Rectal smooth muscle tissue (tissue), 1 donor: Measurements from ENCODE around the gene GGN.
"Not testable (repeated sequence)": the region's sequence is repeated elsewhere in the genome, so short reads cannot be mapped to it uniquely, and the experiment has no call there.

Experiments
- H3K27ac ChIP-seq: one replicate; pipeline ENCODE4 v1.7.0; 2013; ENCODE audit warnings: low read depth, low read length, inconsistent platforms
- H3K27me3 ChIP-seq: one replicate; pipeline ENCODE4 v1.7.0; 2013; ENCODE audit warnings: low read length; ENCODE audit not compliant: control insufficient read depth, insufficient read depth
- H3K36me3 ChIP-seq: one replicate; pipeline ENCODE4 v1.7.0; 2013; ENCODE audit warnings: low read length; ENCODE audit not compliant: control insufficient read depth, insufficient read depth
- H3K4me1 ChIP-seq: one replicate; pipeline ENCODE4 v1.7.0; 2013; ENCODE audit warnings: low read length; ENCODE audit not compliant: control insufficient read depth, insufficient read depth
- H3K4me3 ChIP-seq: one replicate; pipeline ENCODE4 v1.7.0; 2013; ENCODE audit warnings: low read length
- H3K9ac ChIP-seq: one replicate; pipeline ENCODE4 v1.7.0; 2013; ENCODE audit warnings: low read length

Gene GGN

GRCh38 chr19:38422438-38422837, 34.6 kb upstream of the GGN start:
- H3K9ac ChIP-seq: no peak overlapping the region
- H3K4me1 ChIP-seq: no peaks in the 10 kb centered on the region
- no peaks in the 10 kb centered on the region for H3K27me3 ChIP-seq
- no peaks in the 10 kb centered on the region for H3K36me3 ChIP-seq
- no peak overlapping the region for H3K27ac ChIP-seq
- H3K4me3 ChIP-seq: no peak overlapping the region

DNA sequence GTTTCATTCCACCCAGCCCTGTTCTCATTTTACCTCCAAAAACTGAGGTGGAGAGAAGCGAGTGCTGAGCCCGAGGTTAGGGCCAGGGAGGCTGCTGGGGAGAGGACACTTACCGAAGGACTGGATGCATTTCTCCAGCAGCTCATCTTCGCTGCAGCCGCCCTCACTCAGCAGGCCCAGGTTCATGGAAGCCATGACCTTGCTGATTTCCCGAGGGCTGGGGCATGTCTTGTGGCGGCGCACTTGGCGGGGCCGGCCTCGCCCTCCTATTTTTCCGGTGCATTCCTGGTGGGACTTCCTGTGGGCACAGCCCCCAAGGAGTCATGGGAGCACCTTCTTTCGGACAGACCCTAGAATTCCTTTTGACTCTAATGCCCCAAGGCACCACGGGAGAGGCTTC, 34.0 kb upstream of the GGN start:
- H3K4me3 ChIP-seq: no peak overlapping the region
- no peaks in the 10 kb centered on the region for H3K36me3 ChIP-seq
- no peak overlapping the region for H3K9ac ChIP-seq
- no peak overlapping the region for H3K27ac ChIP-seq
- no peaks in the 10 kb centered on the region for H3K4me1 ChIP-seq
- H3K27me3 ChIP-seq: no peaks in the 10 kb centered on the region

- no peak overlapping the region for H3K9ac ChIP-seq
Measured at GRCh38 chr19:38420935-38421334, 33.1 kb upstream of the GGN start.

GRCh38 chr19:38417544-38418506, 30.0 kb upstream of the GGN start:
- H3K27me3 ChIP-seq: no peaks in the 10 kb centered on the region
- no peak overlapping the region for H3K9ac ChIP-seq
- H3K27ac ChIP-seq: no peak overlapping the region
- H3K4me1 ChIP-seq: no peaks in the 10 kb centered on the region
- peak overlapping the region; percentile 48 for H3K4me3 ChIP-seq
- H3K36me3 ChIP-seq: no peaks in the 10 kb centered on the region

More at GRCh38 chr19:38420935-38421334, 33.1 kb upstream of the GGN start:
- H3K4me3 ChIP-seq: no peak overlapping the region
- H3K36me3 ChIP-seq: no peaks in the 10 kb centered on the region
- no peaks in the 10 kb centered on the region for H3K4me1 ChIP-seq
- H3K27me3 ChIP-seq: no peaks in the 10 kb centered on the region
- H3K27ac ChIP-seq: no peak overlapping the region

- H3K9ac ChIP-seq: no peak overlapping the region
- no peaks in the 10 kb centered on the region for H3K27me3 ChIP-seq
- no peaks in the 10 kb centered on the region for H3K4me1 ChIP-seq
- H3K27ac ChIP-seq: no peak overlapping the region
- H3K4me3 ChIP-seq: peak overlapping the region; percentile 48
- H3K36me3 ChIP-seq: no peaks in the 10 kb centered on the region
Measured at GRCh38 chr19:38417146-38417543, 29.3 kb upstream of the GGN start.

- H3K4me1 ChIP-seq: no peaks in the 10 kb centered on the region
- no peak overlapping the region for H3K9ac ChIP-seq
- H3K36me3 ChIP-seq: no peaks in the 10 kb centered on the region
- H3K27ac ChIP-seq: no peak overlapping the region
- H3K27me3 ChIP-seq: no peaks in the 10 kb centered on the region
- H3K4me3 ChIP-seq: no peak overlapping the region
Measured at GRCh38 chr19:38413416-38413815, 25.6 kb upstream of the GGN start.

DNA sequence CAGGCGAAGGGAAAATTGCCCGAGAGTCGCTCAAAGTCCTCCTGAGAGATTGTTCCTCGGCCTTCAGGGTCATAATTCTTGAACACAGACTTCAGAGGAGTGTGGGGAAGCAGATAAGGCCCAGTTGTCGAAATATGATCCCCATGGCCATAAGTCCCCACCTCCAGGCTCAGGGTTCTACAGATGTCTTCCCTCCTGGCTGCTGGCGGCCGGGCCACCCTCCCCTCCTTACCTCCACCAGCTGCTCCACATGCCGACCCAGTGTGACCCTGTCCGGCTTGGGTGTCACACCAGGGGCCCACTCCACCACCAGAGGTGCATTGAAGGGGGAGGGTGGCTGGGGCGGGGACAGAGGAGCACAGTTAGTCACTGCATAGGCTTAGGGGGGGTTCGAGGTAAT, 25.1 kb upstream of the GGN start:
- H3K9ac ChIP-seq: no peak overlapping the region
- no peak overlapping the region for H3K4me3 ChIP-seq
- no peaks in the 10 kb centered on the region for H3K4me1 ChIP-seq
- H3K27ac ChIP-seq: no peak overlapping the region
- H3K27me3 ChIP-seq: no peaks in the 10 kb centered on the region
- H3K36me3 ChIP-seq: no peaks in the 10 kb centered on the region

DNA sequence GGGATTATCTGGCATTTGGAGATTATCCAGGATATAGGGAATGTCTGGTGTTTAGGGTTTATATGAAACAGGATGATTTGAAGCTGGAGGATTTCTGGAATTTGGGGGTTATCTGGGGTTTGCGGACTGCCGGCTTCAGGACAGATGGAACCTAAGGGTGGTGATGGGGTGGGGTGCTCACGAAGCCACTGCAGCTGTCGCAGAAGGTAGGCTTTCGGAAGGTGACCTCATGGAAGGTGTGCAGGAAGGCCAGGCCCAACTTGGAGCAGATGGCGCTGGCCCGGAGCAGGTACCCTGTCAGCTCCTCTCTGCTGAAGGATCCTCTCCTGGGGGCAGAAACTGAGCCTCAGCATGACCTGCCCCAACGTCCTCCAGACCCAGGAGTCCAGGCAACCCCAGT, 24.7 kb upstream of the GGN start:
- Histone ChIP-seq H3K9ac (no peak overlapping the region), H3K27ac (no peak overlapping the region), H3K27me3 (no peaks in the 10 kb centered on the region), H3K4me3 (no peak overlapping the region), H3K36me3 (no peaks in the 10 kb centered on the region), H3K4me1 (no peaks in the 10 kb centered on the region)

- H3K27ac ChIP-seq, H3K9ac ChIP-seq, H3K27me3 ChIP-seq, H3K4me3 ChIP-seq, H3K4me1 ChIP-seq, H3K36me3 ChIP-seq: not testable (repeated sequence)
Measured at GRCh38 chr19:38411898-38412297, 24.1 kb upstream of the GGN start.

DNA sequence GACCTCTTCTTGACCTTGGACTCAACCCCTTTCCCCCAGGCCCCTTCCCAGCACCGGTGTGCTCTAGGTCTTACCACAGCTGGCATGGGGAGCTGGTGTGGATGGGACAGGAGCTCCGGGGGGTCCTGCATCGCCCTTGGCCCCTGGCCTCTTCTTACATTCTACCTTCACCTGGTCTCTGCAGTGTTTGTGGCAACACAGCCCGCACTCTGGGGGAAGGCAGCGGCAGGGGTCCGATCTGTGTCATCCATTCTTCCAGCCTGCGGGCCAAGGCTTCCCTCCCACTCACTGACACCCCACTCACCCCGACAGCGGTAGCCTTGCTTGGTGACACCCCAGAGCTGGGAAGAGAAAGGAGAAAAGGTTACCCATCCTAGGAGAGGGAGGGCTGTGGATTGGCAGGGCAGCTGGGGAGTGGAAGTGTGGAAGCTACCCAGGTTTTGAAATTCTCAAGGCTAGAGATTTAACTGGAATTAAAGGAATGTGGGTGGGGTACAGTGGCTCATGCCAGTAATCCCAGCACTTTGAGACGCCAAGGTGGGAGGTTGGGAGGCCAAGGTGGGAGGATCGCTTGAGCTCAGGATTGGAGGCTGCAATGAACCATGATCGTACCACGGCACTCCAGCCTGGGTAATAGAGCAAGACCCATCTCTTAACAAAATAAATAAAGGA, 23.3 kb upstream of the GGN start:
- Histone ChIP-seq H3K36me3 (no peaks in the 10 kb centered on the region), H3K4me1 (no peaks in the 10 kb centered on the region), H3K27me3 (no peaks in the 10 kb centered on the region), H3K4me3 (no peak overlapping the region), H3K27ac (no peak overlapping the region), H3K9ac (no peak overlapping the region)

- not testable (repeated sequence) for H3K9ac ChIP-seq, H3K4me3 ChIP-seq, H3K27ac ChIP-seq, H3K4me1 ChIP-seq, H3K36me3 ChIP-seq, H3K27me3 ChIP-seq
Measured at GRCh38 chr19:38410407-38410806, 22.6 kb upstream of the GGN start.

- Histone ChIP-seq H3K36me3 (no peaks in the 10 kb centered on the region), H3K27me3 (no peaks in the 10 kb centered on the region), H3K4me3 (no peak overlapping the region), H3K27ac (no peak overlapping the region), H3K9ac (no peak overlapping the region), H3K4me1 (no peaks in the 10 kb centered on the region)
Measured at GRCh38 chr19:38409631-38410133, 21.8 kb upstream of the GGN start.
